Measurements from ENCODE around the gene CTNNA3.

The CTNNA3 gene

GRCh38 chr10:66999762-67000545 lies 696.0 kb downstream of the CTNNA3 start:
- DNase-seq = no peak

GRCh38 chr10:66996996-66997395 lies 699.0 kb downstream of the CTNNA3 start:
- no peak for DNase-seq

GRCh38 chr10:66990143-66990830 lies 705.7 kb downstream of the CTNNA3 start:
- no peak for DNase-seq

GRCh38 chr10:66983475-66983818 lies 712.5 kb downstream of the CTNNA3 start:
- no peak for DNase-seq

- DNase-seq = no peak
These were observed 713.1 kb downstream of the CTNNA3 start for GRCh38 chr10:66982792-66983474.

- DNase-seq = no peak
These were observed 714.0 kb downstream of the CTNNA3 start for GRCh38 chr10:66982053-66982420.

GRCh38 chr10:66981361-66982052 lies 714.5 kb downstream of the CTNNA3 start:
- DNase-seq = no peak

- no peak for DNase-seq
These were observed 715.7 kb downstream of the CTNNA3 start for GRCh38 chr10:66980246-66980815.

- no peak for DNase-seq
These were observed 731.0 kb downstream of the CTNNA3 start for GRCh38 chr10:66964946-66965345.

- no peak for DNase-seq
These were observed 737.5 kb downstream of the CTNNA3 start for GRCh38 chr10:66958466-66958865.

GRCh38 chr10:66951896-66952295 lies 744.1 kb downstream of the CTNNA3 start:
- DNase-seq = no peak

- no peak for DNase-seq
These were observed 752.4 kb downstream of the CTNNA3 start for GRCh38 chr10:66943590-66943989.

GRCh38 chr10:66942407-66942806 lies 753.6 kb downstream of the CTNNA3 start:
- DNase-seq = no peak

GRCh38 chr10:66941491-66941890 lies 754.5 kb downstream of the CTNNA3 start:
- no peak for DNase-seq

GRCh38 chr10:66940965-66941364 lies 755.0 kb downstream of the CTNNA3 start:
- no peak for DNase-seq

- DNase-seq = no peak
These were observed 761.3 kb downstream of the CTNNA3 start for GRCh38 chr10:66934711-66935110.

- DNase-seq = no peak
These were observed 764.0 kb downstream of the CTNNA3 start for GRCh38 chr10:66931949-66932343.

GRCh38 chr10:66931340-66931948 lies 764.6 kb downstream of the CTNNA3 start:
- DNase-seq = no peak

GRCh38 chr10:66929375-66929774 lies 766.6 kb downstream of the CTNNA3 start:
- DNase-seq = no peak

- no peak for DNase-seq
These were observed 767.2 kb downstream of the CTNNA3 start for GRCh38 chr10:66928776-66929175.

GRCh38 chr10:66927971-66928770 lies 767.8 kb downstream of the CTNNA3 start:
- DNase-seq = no peak

Data from activated T-cell treated with anti-CD3 and anti-CD28 coated beads, Interleukin-2, amount 50 U/mL, for 1 hour (primary cell).